CD8-positive, alpha-beta memory T cell (primary cell): Measurements from ENCODE around the gene OR6J1. TPM values are rescaled to one million over a fixed set of nuclear protein-coding genes. Genes with fewer than 3 reads are reported as not detected.
"Not testable (repeated sequence)": the region's sequence is repeated elsewhere in the genome, so short reads cannot be mapped to it uniquely, and the experiment has no call there.

Experiments used
- CTCF ChIA-PET: fragments of 350-600 bp; sonication (Branson Sonifier 250); formaldehyde crosslinking; loops from one replicate; lab custom pipeline; 2021; ENCODE audit warnings: antibody characterized with exemption; lab: Charles Lee
- POLR2A ChIA-PET: fragments of 350-600 bp; sonication (Branson Sonifier 250); formaldehyde crosslinking; loops from one replicate; lab custom pipeline; 2021; ENCODE audit warnings: antibody characterized with exemption; lab: Charles Lee
- DNase-seq, 5 donors: peaks; one replicate each; pipeline versions ENCODE4 v3.0.0 to v3.0.0-alpha.2; 2020 to 2022; ENCODE audit warnings: mixed read lengths in 1 of 5
- H3K27ac ChIP-seq: one replicate; pipeline ENCODE4 v1.7.0; 2013; ENCODE audit warnings: low read depth, mild to moderate bottlenecking, low read length, moderate library complexity
- H3K27me3 ChIP-seq: 2 replicates; pipeline ENCODE4 v1.7.0; 2013; ENCODE audit warnings: low read length, mild to moderate bottlenecking; ENCODE audit not compliant: insufficient read depth, poor library complexity, severe bottlenecking
- H3K36me3 ChIP-seq: 2 replicates; pipeline ENCODE4 v1.7.0; 2013; ENCODE audit warnings: mild to moderate bottlenecking, low read length, moderate library complexity; ENCODE audit not compliant: insufficient read depth
- H3K4me1 ChIP-seq: 2 replicates; pipeline ENCODE4 v1.7.0; 2013; ENCODE audit warnings: mild to moderate bottlenecking, low read length, moderate library complexity; ENCODE audit not compliant: insufficient read depth
- H3K4me3 ChIP-seq: 2 replicates; pipeline ENCODE4 v1.7.0; 2013; ENCODE audit warnings: mild to moderate bottlenecking, low read length
- H3K9me3 ChIP-seq: 2 replicates; pipeline ENCODE4 v1.7.0; 2013; ENCODE audit warnings: mild to moderate bottlenecking, low read length
- H3K27ac Mint-ChIP-seq, 8 donors: one replicate each; pipeline ENCODE4 v1.8.0; 2020 to 2021; ENCODE audit warnings: mixed read lengths in 8 of 8, mild to moderate bottlenecking in 6 of 8, inconsistent platforms in 3 of 8, moderate library complexity in 3 of 8
- H3K27me3 Mint-ChIP-seq, 2 donors: one replicate each; pipeline ENCODE4 v1.8.0; 2020 to 2021; ENCODE audit warnings: mixed read lengths in 2 of 2, mild to moderate bottlenecking in 1 of 2, moderate library complexity in 1 of 2
- H3K36me3 Mint-ChIP-seq, 3 donors: one replicate each; pipeline ENCODE4 v1.8.0; 2020 to 2021; ENCODE audit warnings: mixed read lengths in 3 of 3, inconsistent platforms in 1 of 3, mild to moderate bottlenecking in 1 of 3
- H3K4me1 Mint-ChIP-seq, 3 donors: one replicate each; pipeline ENCODE4 v1.8.0; 2020 to 2021; ENCODE audit warnings: mixed read lengths in 3 of 3, inconsistent platforms in 1 of 3, mild to moderate bottlenecking in 1 of 3
- H3K4me3 Mint-ChIP-seq, 7 donors: one replicate each; pipeline ENCODE4 v1.8.0; 2020 to 2021; ENCODE audit warnings: mixed read lengths in 7 of 7, mild to moderate bottlenecking in 6 of 7, moderate library complexity in 4 of 7, inconsistent platforms in 2 of 7
- H3K9me3 Mint-ChIP-seq, 5 donors: one replicate each; pipeline ENCODE4 v1.8.0; 2020 to 2022; ENCODE audit warnings: mixed read lengths in 5 of 5, mild to moderate bottlenecking in 3 of 5, moderate library complexity in 2 of 5, inconsistent platforms in 1 of 5
- polyA plus RNA-seq: library from polyadenylated mRNA; unstranded; fragments of 300-500 nt; fragmentation: Illumina TruSeq; gene quantifications from one replicate; pipeline ENCODE4 v1.2.3, GENCODE V29; 2021
- total RNA-seq, 2 experiments: library from RNA; stranded (reverse); gene quantifications; one replicate each; pipeline ENCODE4 v1.2.3, GENCODE V29; 2021

Gene OR6J1
- total and polyA plus RNA-seq, 3 experiments from 2014 or later, result not detected

DNA sequence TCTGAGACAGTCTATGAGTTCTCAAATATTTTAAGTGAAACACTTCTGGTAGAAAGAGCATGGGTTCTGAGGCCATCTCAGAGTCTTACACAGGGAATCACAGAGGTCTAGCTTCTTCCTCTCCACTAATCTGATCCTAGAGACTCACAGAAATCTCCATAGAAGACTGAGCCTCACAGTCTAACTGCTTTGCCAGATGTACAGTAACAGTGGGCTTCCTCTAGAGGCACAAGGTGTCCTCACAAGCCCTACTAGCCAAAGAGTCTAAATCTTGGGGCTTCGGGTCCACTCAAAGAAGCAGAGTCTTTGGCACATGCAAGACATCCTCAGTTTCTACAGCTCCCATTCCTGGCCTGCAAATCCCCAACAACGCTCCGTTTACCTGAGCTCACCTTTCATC lies 14.1 kb downstream of the OR6J1 start:
- H3K4me1 Mint-ChIP-seq, result no peaks in the 10 kb centered on the region
- POLR2A ChIA-PET, result no interaction called here
- CTCF ChIA-PET, result no interaction called here

DNA sequence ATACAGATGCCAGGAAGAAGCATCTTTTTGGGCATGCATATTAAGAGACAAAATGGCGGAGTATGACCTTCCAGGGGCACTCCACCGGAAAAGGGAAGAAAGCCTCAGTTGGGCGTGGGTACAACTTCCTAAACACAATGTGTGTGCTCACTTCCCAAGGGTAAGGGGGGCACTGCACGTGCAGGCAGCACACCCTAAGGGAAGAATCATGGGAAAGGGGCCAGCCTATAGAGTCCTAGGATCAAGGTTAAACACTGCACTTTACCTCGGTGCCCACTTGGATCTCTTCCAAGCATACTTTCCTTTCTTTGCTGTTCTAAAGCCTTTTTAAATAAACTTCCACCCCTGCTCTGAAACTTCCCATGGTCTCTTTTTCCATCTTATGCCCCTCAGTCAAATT lies 14.8 kb downstream of the OR6J1 start:
- H3K27me3 ChIP-seq, result no peaks in the 10 kb centered on the region
- H3K27ac ChIP-seq, result no peak overlapping the region
- Mint-ChIP-seq H3K9me3 (peaks cover 0 to 12% (median 8%) of the 10 kb centered on the region in 5 donors), H3K36me3 (peaks cover 0 to 6% (median 0%) of the 10 kb centered on the region in 3 donors), H3K27ac (no peak overlapping the region), H3K4me3 (no peak overlapping the region), H3K4me1 (no peaks in the 10 kb centered on the region), H3K27me3 (peaks cover 15 to 40% of the 10 kb centered on the region in 2 donors)
- H3K9me3 ChIP-seq, result no peaks in the 10 kb centered on the region
- POLR2A ChIA-PET, result no interaction called here
- no peak for DNase-seq
- H3K36me3 ChIP-seq, result no peaks in the 10 kb centered on the region
- H3K4me3 ChIP-seq, result no peak overlapping the region
- H3K4me1 ChIP-seq, result no peaks in the 10 kb centered on the region
- CTCF ChIA-PET, result no interaction called here

More for the DNA sequence above, 14.1 kb downstream of the OR6J1 start:
- peaks cover 0 to 6% (median 0%) of the 10 kb centered on the region in 3 donors for H3K36me3 Mint-ChIP-seq
- no peak overlapping the region for H3K27ac Mint-ChIP-seq
- Histone ChIP-seq H3K4me3 (no peak overlapping the region), H3K27ac (no peak overlapping the region), H3K9me3 (no peaks in the 10 kb centered on the region), H3K4me1 (no peaks in the 10 kb centered on the region), H3K36me3 (no peaks in the 10 kb centered on the region), H3K27me3 (no peaks in the 10 kb centered on the region)
- DNase-seq, result no peak
- H3K4me3 Mint-ChIP-seq, result no peak overlapping the region
- peaks cover 15 to 40% of the 10 kb centered on the region in 2 donors for H3K27me3 Mint-ChIP-seq
- H3K9me3 Mint-ChIP-seq, result peaks cover 0 to 12% (median 8%) of the 10 kb centered on the region in 5 donors

DNA sequence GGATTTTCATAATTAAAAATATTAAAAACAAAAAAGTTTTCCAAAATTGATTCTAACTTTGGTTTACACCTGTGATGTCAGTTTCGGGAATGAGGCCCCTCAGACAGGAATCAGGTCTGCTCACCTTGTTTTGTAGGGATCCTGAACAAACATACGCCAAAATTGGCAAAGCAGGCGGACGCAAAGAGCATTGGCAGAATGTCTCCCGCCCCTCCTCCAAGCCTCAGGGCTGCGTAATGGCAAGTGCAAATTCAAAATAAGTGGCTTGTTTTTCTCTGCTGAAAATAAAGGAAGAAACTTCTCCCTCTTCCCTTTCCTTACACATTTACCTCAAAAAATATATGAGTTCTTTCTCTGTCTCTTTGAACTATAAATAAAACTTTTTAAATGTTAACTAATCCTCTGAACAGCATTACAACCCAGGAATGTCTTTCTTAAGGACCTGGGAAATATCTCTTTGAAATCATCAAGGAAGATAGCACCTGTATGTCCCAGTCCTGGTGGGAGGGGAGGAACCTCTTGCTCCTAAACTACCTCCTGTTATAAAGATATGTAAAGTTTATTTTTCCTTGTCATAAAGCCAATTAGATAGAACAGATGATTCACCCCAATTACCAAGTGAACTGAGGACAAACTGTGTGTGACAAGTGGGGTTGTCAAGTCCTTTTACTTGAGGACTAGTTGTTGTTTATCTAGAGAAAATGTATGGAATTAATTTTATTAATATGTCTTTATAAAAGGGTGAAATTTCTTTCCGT lies 16.5 kb downstream of the OR6J1 start:
- DNase-seq, result no peak
- Histone ChIP-seq H3K36me3 (no peaks in the 10 kb centered on the region), H3K4me3 (no peak overlapping the region), H3K4me1 (no peaks in the 10 kb centered on the region), H3K9me3 (no peaks in the 10 kb centered on the region), H3K27me3 (no peaks in the 10 kb centered on the region), H3K27ac (no peak overlapping the region)
- peaks cover 0 to 12% (median 8%) of the 10 kb centered on the region in 5 donors for H3K9me3 Mint-ChIP-seq
- peak overlapping the region in 1 of 8 donors; percentile 38 for H3K27ac Mint-ChIP-seq
- no peaks in the 10 kb centered on the region for H3K4me1 Mint-ChIP-seq
- peaks cover 15 to 47% of the 10 kb centered on the region in 2 donors for H3K27me3 Mint-ChIP-seq
- H3K36me3 Mint-ChIP-seq, result peaks cover 0 to 6% (median 0%) of the 10 kb centered on the region in 3 donors
- H3K4me3 Mint-ChIP-seq, result no peak overlapping the region
- ChIA-PET POLR2A (no interaction called here), CTCF (no interaction called here)

GRCh38 chr14:22626590-22626989 lies 17.6 kb downstream of the OR6J1 start:
- CTCF ChIA-PET, result no interaction called here
- H3K36me3 ChIP-seq, result no peaks in the 10 kb centered on the region
- POLR2A ChIA-PET, result no interaction called here

DNA sequence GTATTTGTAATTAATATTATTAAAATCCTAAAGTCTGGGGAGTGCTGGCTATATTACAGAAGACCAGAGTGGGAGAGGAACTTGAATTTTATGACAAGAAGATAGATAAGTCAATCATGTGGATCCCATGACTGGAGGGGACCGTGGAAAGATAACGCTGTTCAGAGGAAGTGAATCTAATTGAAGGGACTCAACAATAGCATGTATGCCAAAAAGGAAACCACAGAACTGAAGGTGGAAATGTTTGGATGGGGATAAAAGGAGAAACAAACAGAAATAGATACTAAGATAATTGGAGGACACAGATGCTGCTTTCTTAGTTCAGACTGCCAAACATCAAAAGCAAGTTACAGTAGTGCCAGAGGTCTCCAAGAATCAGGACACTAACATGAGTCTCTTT lies 21.1 kb downstream of the OR6J1 start:
- H3K4me1 Mint-ChIP-seq, result no peaks in the 10 kb centered on the region
- no peaks in the 10 kb centered on the region for H3K9me3 ChIP-seq
- H3K36me3 ChIP-seq, result no peaks in the 10 kb centered on the region
- no peak overlapping the region for H3K27ac Mint-ChIP-seq
- peaks cover 4 to 18% of the 10 kb centered on the region in 2 donors for H3K27me3 Mint-ChIP-seq
- H3K4me3 Mint-ChIP-seq, result no peak overlapping the region
- ChIA-PET CTCF (no interaction called here), POLR2A (no interaction called here)
- no peak overlapping the region for H3K4me3 ChIP-seq
- H3K27me3 ChIP-seq, result no peaks in the 10 kb centered on the region
- H3K27ac ChIP-seq, result no peak overlapping the region
- H3K9me3 Mint-ChIP-seq, result no peaks in the 10 kb centered on the region
- no peak for DNase-seq
- peaks cover 0 to 2% (median 0%) of the 10 kb centered on the region in 3 donors for H3K36me3 Mint-ChIP-seq
- H3K4me1 ChIP-seq, result no peaks in the 10 kb centered on the region

More at GRCh38 chr14:22626590-22626989, 17.6 kb downstream of the OR6J1 start:
- DNase-seq, result no peak
- H3K4me1 ChIP-seq, result no peaks in the 10 kb centered on the region
- Mint-ChIP-seq H3K9me3 (peaks cover 0 to 9% (median 6%) of the 10 kb centered on the region in 5 donors), H3K27me3 (peaks cover 12 to 39% of the 10 kb centered on the region in 2 donors), H3K4me3 (no peak overlapping the region), H3K27ac (peak overlapping the region in 1 of 8 donors; percentile 88), H3K36me3 (peaks cover 0 to 6% (median 0%) of the 10 kb centered on the region in 3 donors), H3K4me1 (no peaks in the 10 kb centered on the region)
- no peak overlapping the region for H3K27ac ChIP-seq
- H3K4me3 ChIP-seq, result no peak overlapping the region
- no peaks in the 10 kb centered on the region for H3K9me3 ChIP-seq
- H3K27me3 ChIP-seq, result no peaks in the 10 kb centered on the region

- ChIA-PET POLR2A (no interaction called here), CTCF (no interaction called here)
- peaks cover 0 to 2% (median 0%) of the 10 kb centered on the region in 3 donors for H3K36me3 Mint-ChIP-seq
- no peaks in the 10 kb centered on the region for H3K27me3 ChIP-seq
- H3K27ac Mint-ChIP-seq, result peak overlapping the region in 1 of 8 donors; percentile 0
- H3K4me3 Mint-ChIP-seq, result no peak overlapping the region
- H3K36me3 ChIP-seq, result no peaks in the 10 kb centered on the region
- no peaks in the 10 kb centered on the region for H3K4me1 ChIP-seq
- peaks cover 4 to 18% of the 10 kb centered on the region in 2 donors for H3K27me3 Mint-ChIP-seq
- H3K27ac ChIP-seq, result no peak overlapping the region
- no peaks in the 10 kb centered on the region for H3K4me1 Mint-ChIP-seq
- H3K4me3 ChIP-seq, result no peak overlapping the region
- H3K9me3 Mint-ChIP-seq, result no peaks in the 10 kb centered on the region
- no peaks in the 10 kb centered on the region for H3K9me3 ChIP-seq
- no peak for DNase-seq
These were observed 21.9 kb downstream of the OR6J1 start for GRCh38 chr14:22622255-22622654.

DNA sequence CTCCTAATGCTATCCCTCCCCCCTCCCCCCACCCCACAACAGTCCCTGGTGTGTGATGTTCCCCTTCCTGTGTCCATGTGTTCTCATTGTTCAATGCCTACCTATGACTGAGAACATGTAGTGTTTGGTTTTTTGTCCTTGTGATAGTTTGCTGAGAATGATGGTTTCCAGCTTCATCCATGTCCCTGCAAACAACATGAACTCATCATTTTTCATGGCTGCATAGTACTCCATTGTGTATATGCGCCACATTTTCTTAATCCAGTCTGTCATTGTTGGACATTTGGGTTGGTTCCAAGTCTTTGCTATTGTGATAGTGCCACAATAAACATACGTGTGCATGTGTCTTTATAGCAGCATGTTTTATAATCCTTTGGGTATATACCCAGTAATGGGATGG lies 28.4 kb downstream of the OR6J1 start:
- H3K27me3 ChIP-seq, H3K9me3 Mint-ChIP-seq, POLR2A ChIA-PET, DNase-seq, H3K4me3 ChIP-seq, CTCF ChIA-PET, H3K36me3 ChIP-seq, H3K27ac Mint-ChIP-seq, H3K27me3 Mint-ChIP-seq, H3K9me3 ChIP-seq, H3K27ac ChIP-seq, H3K4me1 ChIP-seq, H3K4me3 Mint-ChIP-seq, H3K4me1 Mint-ChIP-seq: not testable (repeated sequence)
- peaks cover 0 to 20% (median 11%) of the 10 kb centered on the region in 3 donors for H3K36me3 Mint-ChIP-seq

DNA sequence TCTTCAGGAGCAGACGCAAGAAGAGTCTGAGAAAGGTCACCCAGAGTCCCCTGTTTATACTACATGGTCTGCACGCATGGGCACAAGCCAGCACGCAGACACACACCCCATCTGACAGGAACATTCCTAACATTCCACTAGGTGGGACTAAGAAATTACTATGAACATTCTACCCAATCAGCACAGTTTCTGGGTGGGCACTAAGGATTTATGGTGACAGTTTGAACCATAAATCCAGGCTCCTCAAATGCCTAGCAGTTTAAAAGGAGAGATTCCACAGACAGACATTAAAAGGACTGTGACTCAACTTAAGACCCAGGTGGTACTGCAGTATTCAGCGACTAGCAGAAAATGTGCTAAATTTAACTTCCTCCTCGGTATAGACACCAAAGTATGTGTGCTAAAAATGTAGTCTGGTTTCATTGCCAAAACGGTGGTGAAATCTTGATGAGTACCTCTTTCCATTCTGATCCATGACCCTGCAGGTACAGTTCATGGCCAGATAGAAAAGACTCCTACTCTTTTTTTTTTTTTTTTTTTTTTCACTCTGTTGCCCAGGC lies 29.8 kb downstream of the OR6J1 start:
- CTCF ChIA-PET, result no interaction called here
- no peaks in the 10 kb centered on the region for H3K27me3 Mint-ChIP-seq

More for the DNA sequence above, 29.8 kb downstream of the OR6J1 start:
- Histone ChIP-seq H3K4me3 (no peak overlapping the region), H3K4me1 (no peaks in the 10 kb centered on the region), H3K27me3 (no peaks in the 10 kb centered on the region), H3K9me3 (no peaks in the 10 kb centered on the region), H3K27ac (no peak overlapping the region), H3K36me3 (peaks cover 7% of the 10 kb centered on the region)
- peaks cover 0 to 1% (median 0%) of the 10 kb centered on the region in 5 donors for H3K9me3 Mint-ChIP-seq
- POLR2A ChIA-PET, result no interaction called here
- peaks cover 10 to 33% (median 17%) of the 10 kb centered on the region in 3 donors for H3K36me3 Mint-ChIP-seq
- no peak for DNase-seq
- no peak overlapping the region for H3K4me3 Mint-ChIP-seq
- H3K27ac Mint-ChIP-seq, result no peak overlapping the region
- no peaks in the 10 kb centered on the region for H3K4me1 Mint-ChIP-seq
